AG04449 (cell line): Measurements from ENCODE around the gene RUNX1.

Experiments
- CTCF ChIA-PET: fragments of 350-600 bp; formaldehyde crosslinking; extraction: SDS; loops from one replicate; lab custom pipeline; 2021; ENCODE audit warnings: antibody characterized with exemption; lab: Yijun Ruan, JAX
- POLR2A ChIA-PET: fragments of 400-600, 350-600 bp; formaldehyde crosslinking; extraction: SDS; loops from one replicate; lab custom pipeline; 2020; ENCODE audit warnings: antibody characterized with exemption, inconsistent platforms; lab: Yijun Ruan, JAX
- DNase-seq: peaks from one replicate; pipeline ENCODE4 v3.0.0-alpha.2; 2010; ENCODE audit warnings: low read depth, low spot score
- H3K4me3 ChIP-seq: 2 replicates; pipeline ENCODE4 v1.5.1; 2011; ENCODE audit warnings: low read depth, mild to moderate bottlenecking, control low read depth, low read length
- TF ChIP-seq, protein P1 (sequence below): IDR thresholded peaks from one replicate; pipeline ENCODE4 v1.5.1; 2011; ENCODE audit warnings: mild to moderate bottlenecking, moderate library complexity, low read length, control low read depth, inconsistent platforms; ENCODE audit not compliant: insufficient read depth; ENCODE audit errors: missing control alignments

RUNX1 gene

DNA sequence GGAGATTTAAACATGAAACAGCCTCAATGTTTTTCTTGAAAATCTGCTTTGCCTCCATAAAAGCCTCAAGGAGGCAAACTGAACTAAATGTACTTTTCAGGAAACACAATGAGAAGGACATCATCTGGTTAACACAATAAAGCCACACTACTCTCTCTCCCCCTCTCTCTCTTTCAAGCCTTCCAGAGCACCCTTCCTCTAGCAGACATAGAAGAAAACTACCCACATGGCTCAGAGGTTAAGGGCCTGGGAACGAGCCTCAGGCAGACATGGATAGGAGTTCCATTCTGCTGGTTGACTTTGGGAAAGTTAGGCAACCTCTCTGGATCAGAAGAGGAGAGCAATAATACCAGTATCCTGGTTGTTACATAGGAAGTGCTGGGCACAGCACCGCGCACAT, 42.9 kb downstream of the RUNX1 start:
- no peak overlapping the region for H3K4me3 ChIP-seq
- ChIA-PET CTCF (interaction anchor here (0.8 kb wide), 1 partner anchor 834 kb away, joined by 3 read pairs; no protein-coding TSS in a partner anchor), POLR2A (no interaction called here)
- TF ChIP-seq, protein P1, sequence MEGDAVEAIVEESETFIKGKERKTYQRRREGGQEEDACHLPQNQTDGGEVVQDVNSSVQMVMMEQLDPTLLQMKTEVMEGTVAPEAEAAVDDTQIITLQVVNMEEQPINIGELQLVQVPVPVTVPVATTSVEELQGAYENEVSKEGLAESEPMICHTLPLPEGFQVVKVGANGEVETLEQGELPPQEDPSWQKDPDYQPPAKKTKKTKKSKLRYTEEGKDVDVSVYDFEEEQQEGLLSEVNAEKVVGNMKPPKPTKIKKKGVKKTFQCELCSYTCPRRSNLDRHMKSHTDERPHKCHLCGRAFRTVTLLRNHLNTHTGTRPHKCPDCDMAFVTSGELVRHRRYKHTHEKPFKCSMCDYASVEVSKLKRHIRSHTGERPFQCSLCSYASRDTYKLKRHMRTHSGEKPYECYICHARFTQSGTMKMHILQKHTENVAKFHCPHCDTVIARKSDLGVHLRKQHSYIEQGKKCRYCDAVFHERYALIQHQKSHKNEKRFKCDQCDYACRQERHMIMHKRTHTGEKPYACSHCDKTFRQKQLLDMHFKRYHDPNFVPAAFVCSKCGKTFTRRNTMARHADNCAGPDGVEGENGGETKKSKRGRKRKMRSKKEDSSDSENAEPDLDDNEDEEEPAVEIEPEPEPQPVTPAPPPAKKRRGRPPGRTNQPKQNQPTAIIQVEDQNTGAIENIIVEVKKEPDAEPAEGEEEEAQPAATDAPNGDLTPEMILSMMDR: no peak
- DNase-seq: no peak

DNA sequence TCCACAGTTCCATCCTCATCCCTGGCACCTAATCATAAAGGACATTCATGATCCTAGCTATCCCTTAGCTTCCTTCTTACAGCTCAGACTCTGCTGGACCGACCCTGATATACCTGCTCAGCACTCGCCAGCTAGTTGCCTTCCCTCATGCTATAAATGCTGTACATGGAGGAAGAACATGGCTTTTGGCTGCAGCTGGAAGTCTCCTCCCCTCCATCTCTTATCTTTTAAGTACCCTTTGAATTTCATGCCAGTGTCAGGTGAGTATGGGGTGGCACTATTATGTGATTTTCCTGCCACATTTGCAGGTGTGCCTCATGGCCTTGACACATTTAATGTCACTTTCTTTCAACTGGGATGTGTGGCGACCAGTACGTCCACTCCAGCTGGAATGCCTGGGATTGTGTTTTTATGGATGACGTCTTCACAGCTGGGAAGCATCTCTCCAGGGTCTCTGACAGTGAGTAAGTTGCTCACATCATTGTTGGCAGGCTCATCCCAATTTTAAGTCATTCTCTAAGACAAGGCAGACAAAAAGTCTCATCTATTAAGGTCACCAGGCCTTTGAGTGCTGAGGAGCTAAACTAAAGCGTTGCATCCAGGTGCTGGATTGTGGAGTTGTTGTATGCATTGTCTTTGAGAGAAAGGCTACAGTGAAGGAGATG, 43.4 kb downstream of the RUNX1 start:
- TF ChIP-seq, protein P1: no peak
- CTCF ChIA-PET: interaction anchor here (0.8 kb wide), 1 partner anchor 834 kb away, joined by 3 read pairs; no protein-coding TSS in a partner anchor
- DNase-seq: no peak

DNA sequence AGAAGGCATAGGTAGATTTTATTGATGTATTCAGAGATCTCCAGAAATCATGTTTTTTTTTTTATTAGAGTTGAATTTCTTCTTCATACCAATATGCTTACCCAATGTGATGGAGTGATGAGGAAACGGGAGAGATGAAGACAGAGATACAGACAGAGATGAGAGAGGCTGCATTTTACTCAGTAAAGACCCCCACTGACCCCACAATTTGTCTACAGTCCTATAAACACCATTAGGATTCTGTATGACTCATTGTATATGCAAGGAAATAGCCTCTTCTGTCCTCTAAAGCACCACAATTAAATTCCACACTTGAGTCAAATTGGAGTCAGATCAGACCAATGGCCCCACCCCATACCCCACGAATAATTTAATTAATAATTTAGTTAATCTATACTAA, 44.0 kb downstream of the RUNX1 start:
- CTCF ChIA-PET: no interaction called here
- H3K4me3 ChIP-seq: no peak overlapping the region
- TF ChIP-seq, protein P1: no peak
- POLR2A ChIA-PET: interaction anchor here (1.1 kb wide), 1 partner anchor 43 kb away, joined by 3 read pairs; no protein-coding TSS in a partner anchor
- no peak for DNase-seq

More for the DNA sequence above, 43.4 kb downstream of the RUNX1 start:
- H3K4me3 ChIP-seq: no peak overlapping the region
- POLR2A ChIA-PET: no interaction called here

DNA sequence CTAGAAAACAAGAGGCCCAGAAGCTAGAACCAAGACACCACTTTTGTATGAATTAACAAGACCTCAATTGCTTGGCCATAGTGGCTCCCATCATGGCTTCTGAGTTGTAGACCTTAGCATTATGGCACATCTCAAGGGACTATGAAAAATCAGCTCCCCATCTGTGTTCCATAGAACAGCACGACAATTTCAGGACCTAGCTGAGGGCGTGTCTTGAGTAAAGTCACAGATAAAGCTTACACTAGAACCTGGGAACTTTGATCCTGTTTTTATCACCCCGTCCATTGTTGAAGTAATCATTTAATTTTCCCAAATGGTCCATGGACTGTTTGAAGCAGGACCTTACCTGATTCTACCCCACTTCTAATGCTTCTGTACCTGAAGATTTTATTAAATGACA, 44.8 kb downstream of the RUNX1 start:
- TF ChIP-seq, protein P1: no peak
- ChIA-PET CTCF (interaction anchor here (1.1 kb wide), 1 partner anchor 47 kb away, joined by 3 read pairs; no protein-coding TSS in a partner anchor), POLR2A (interaction anchor here (1.1 kb wide), 1 partner anchor 43 kb away, joined by 3 read pairs; no protein-coding TSS in a partner anchor)
- no peak overlapping the region for H3K4me3 ChIP-seq
- no peak for DNase-seq

DNA sequence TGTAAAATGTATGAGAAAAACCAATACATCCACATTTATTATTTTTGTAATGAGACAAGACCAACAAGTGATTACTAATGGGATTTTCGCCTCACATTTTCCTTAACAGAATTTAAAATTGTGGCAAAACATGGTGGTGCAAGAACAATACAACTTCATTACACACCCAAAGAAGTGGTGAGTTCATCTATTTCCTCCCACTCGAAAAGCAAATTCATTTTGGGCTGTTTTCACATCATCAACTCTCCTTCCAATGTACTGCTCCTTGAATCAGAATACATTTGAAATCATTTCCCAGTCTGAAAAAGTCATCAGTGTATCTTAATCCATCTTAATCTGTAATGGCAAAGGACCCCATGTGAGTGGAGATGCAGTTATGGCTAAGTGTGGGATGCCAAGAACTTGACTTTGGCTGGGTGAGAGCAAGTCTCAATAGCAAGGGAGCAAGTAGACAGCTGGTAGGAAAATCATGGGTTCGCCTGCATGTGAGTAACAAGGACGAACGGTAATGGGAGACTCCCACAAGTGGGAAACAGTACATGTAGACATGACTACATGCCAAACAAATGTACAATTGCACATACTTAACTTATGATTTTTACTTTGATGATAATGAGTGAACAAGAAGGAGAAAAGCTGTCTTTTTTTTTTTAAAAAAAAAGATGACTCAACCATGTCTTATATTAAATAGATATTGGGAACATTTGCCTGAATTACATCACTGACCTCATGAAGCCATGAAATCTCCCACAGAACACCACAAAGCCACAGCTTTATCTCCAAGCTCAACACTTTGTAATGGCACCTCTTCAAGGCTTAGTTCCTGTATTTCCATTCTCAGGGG, 46.0 kb downstream of the RUNX1 start:
- TF ChIP-seq, protein P1: no peak
- ChIA-PET CTCF (no interaction called here), POLR2A (interaction anchor here (0.7 to 0.9 kb wide), 2 partner anchors 44 to 115 kb away, joined by 3 read pairs; no protein-coding TSS in a partner anchor)
- no peak overlapping the region for H3K4me3 ChIP-seq
- peak; percentile 19 for DNase-seq

DNA sequence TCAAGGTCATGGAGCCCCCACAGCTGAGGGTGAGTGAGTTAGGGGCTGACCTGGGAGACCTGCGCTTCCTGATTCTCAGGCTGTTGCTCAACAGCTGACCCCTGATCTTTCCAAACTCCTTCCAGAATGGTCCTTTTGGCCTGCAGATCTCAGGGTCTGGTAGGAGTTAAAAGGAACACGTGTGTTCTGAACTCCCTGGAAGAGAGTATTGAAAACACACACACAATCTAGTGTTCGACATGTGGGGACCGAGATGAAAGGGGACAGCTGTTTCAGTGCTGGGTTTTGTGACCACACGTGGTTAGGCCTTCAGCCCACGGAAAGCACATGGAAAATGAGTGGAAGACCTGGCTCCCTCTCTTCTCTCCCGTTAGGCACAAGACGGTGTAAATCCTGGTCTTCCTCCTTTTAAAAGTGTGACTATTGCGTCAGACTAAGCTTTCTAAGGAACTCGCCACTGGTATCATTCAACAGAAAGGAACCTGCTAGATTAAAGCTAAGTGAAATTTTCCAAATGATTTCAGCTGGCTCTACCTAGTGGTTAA, 49.6 kb downstream of the RUNX1 start:
- POLR2A ChIA-PET: no interaction called here
- no peak overlapping the region for H3K4me3 ChIP-seq
- TF ChIP-seq, protein P1: no peak
- no peak for DNase-seq
- CTCF ChIA-PET: no interaction called here
